ENCODE measurements around the gene DHX9.

- TF ChIP-seq POU2F2 (IDR thresholded peaks at IDR 0.05; ENCODE audit: low read depth, low read length) = peak; percentile 75
- peak; percentile 96 for TF ChIP-seq POLR2A (IDR thresholded peaks at IDR 0.05; ENCODE audit: low read depth, low read length)
- peak; percentile 98 for TF ChIP-seq POLR2AphosphoS5 (IDR thresholded peaks at IDR 0.05; ENCODE audit: low read depth, low read length)
Observed at GRCh38 chr1:182839209-182840066, at the start of gene DHX9.
